ENCODE data around the gene NIPA2. TPM values are rescaled to one million over a fixed set of nuclear protein-coding genes. Genes with fewer than 3 reads are reported as not detected.
A peak's percentile ranks its signal among the peaks of the same experiment; 100 is the strongest.
"Not testable (repeated sequence)": the region's sequence is repeated elsewhere in the genome, so short reads cannot be mapped to it uniquely, and the experiment has no call there.

The NIPA2 gene
- polyA plus RNA-seq, result 10 to 100 TPM in 1 of 2 donors, 1 to 10 TPM in 1; 6.7 to 21.1 TPM

- no peaks in the 10 kb centered on the region for H3K36me3 ChIP-seq (ENCODE audit: control insufficient read depth in 2 of 2, insufficient read depth in 2 of 2, low read length in 1 of 2)
- 0 to 1% methylated on average over 71 to 83 of the region's 83 CpGs for WGBS, 2 donors
- no peaks in the 10 kb centered on the region for H3K9me3 ChIP-seq (ENCODE audit: control insufficient read depth in 2 of 2, insufficient read depth in 1 of 2, low read depth in 1 of 2, low read length in 1 of 2)
- H3K4me1 ChIP-seq (ENCODE audit: control insufficient read depth in 2 of 2, insufficient read depth in 2 of 2, low read length in 1 of 2), result no peaks in the 10 kb centered on the region
- no peaks in the 10 kb centered on the region for H3K27me3 ChIP-seq (ENCODE audit: control insufficient read depth in 1 of 2, insufficient read depth in 2 of 2, low read length in 2 of 2)
- H3K4me3 ChIP-seq (ENCODE audit: low read depth in 1 of 2, low read length in 2 of 2), result peak within 1 kb of the TSS; percentile 75 to 93
- peak within 1 kb of the TSS; percentile 98 to 99 for H3K27ac ChIP-seq (ENCODE audit: low read depth in 2 of 2, low read length in 1 of 2)
Measured at GRCh38 chr15:22838292-22839042, at the start of gene NIPA2. Gene NIPA2, plus strand, starts transcription at chr15:22838666. Its CDS starts 13,066 bp downstream, at chr15:22851732.

- H3K4me1 ChIP-seq (ENCODE audit: control insufficient read depth in 2 of 2, insufficient read depth in 2 of 2, low read length in 1 of 2), result peaks cover 0 to 4% of the 10 kb centered on the region in 2 donors
- H3K27ac ChIP-seq (ENCODE audit: low read depth in 2 of 2, low read length in 1 of 2), result no peak overlapping the region
- H3K4me3 ChIP-seq (ENCODE audit: low read depth in 1 of 2, low read length in 2 of 2), result no peak overlapping the region
- 91 to 93% methylated on average over 4 of the region's 4 CpGs for WGBS, 2 donors
- H3K27me3 ChIP-seq (ENCODE audit: control insufficient read depth in 1 of 2, insufficient read depth in 2 of 2, low read length in 2 of 2), result no peaks in the 10 kb centered on the region
- H3K36me3 ChIP-seq (ENCODE audit: control insufficient read depth in 2 of 2, insufficient read depth in 2 of 2, low read length in 1 of 2), result no peaks in the 10 kb centered on the region
- no peaks in the 10 kb centered on the region for H3K9me3 ChIP-seq (ENCODE audit: control insufficient read depth in 2 of 2, insufficient read depth in 1 of 2, low read depth in 1 of 2, low read length in 1 of 2)
Measured at GRCh38 chr15:22794063-22794462, 44.4 kb upstream of the NIPA2 start.

GRCh38 chr15:22794621-22795167, 43.8 kb upstream of the NIPA2 start:
- H3K4me3 ChIP-seq (ENCODE audit: low read depth in 1 of 2, low read length in 2 of 2), result no peak overlapping the region
- no peaks in the 10 kb centered on the region for H3K36me3 ChIP-seq (ENCODE audit: control insufficient read depth in 2 of 2, insufficient read depth in 2 of 2, low read length in 1 of 2)
- WGBS, 2 donors, result 93 to 96% methylated on average over 17 of the region's 17 CpGs
- peaks cover 0 to 4% of the 10 kb centered on the region in 2 donors for H3K4me1 ChIP-seq (ENCODE audit: control insufficient read depth in 2 of 2, insufficient read depth in 2 of 2, low read length in 1 of 2)
- no peak overlapping the region for H3K27ac ChIP-seq (ENCODE audit: low read depth in 2 of 2, low read length in 1 of 2)
- H3K27me3 ChIP-seq (ENCODE audit: control insufficient read depth in 1 of 2, insufficient read depth in 2 of 2, low read length in 2 of 2), result no peaks in the 10 kb centered on the region
- no peaks in the 10 kb centered on the region for H3K9me3 ChIP-seq (ENCODE audit: control insufficient read depth in 2 of 2, insufficient read depth in 1 of 2, low read depth in 1 of 2, low read length in 1 of 2)

GRCh38 chr15:22795206-22796063, 43.0 kb upstream of the NIPA2 start:
- peaks cover 0 to 4% of the 10 kb centered on the region in 2 donors for H3K4me1 ChIP-seq (ENCODE audit: control insufficient read depth in 2 of 2, insufficient read depth in 2 of 2, low read length in 1 of 2)
- H3K36me3 ChIP-seq (ENCODE audit: control insufficient read depth in 2 of 2, insufficient read depth in 2 of 2, low read length in 1 of 2), result no peaks in the 10 kb centered on the region
- H3K27me3 ChIP-seq (ENCODE audit: control insufficient read depth in 1 of 2, insufficient read depth in 2 of 2, low read length in 2 of 2), result no peaks in the 10 kb centered on the region
- 89 to 92% methylated on average over 20 of the region's 20 CpGs for WGBS, 2 donors
- H3K9me3 ChIP-seq (ENCODE audit: control insufficient read depth in 2 of 2, insufficient read depth in 1 of 2, low read depth in 1 of 2, low read length in 1 of 2), result no peaks in the 10 kb centered on the region
- H3K27ac ChIP-seq (ENCODE audit: low read depth in 2 of 2, low read length in 1 of 2), result no peak overlapping the region
- H3K4me3 ChIP-seq (ENCODE audit: low read depth in 1 of 2, low read length in 2 of 2), result no peak overlapping the region

- Histone ChIP-seq H3K27ac (ENCODE audit: low read depth in 2 of 2, low read length in 1 of 2) (no peak overlapping the region), H3K4me3 (ENCODE audit: low read depth in 1 of 2, low read length in 2 of 2) (no peak overlapping the region), H3K27me3 (ENCODE audit: control insufficient read depth in 1 of 2, insufficient read depth in 2 of 2, low read length in 2 of 2) (no peaks in the 10 kb centered on the region), H3K9me3 (ENCODE audit: control insufficient read depth in 2 of 2, insufficient read depth in 1 of 2, low read depth in 1 of 2, low read length in 1 of 2) (no peaks in the 10 kb centered on the region), H3K36me3 (ENCODE audit: control insufficient read depth in 2 of 2, insufficient read depth in 2 of 2, low read length in 1 of 2) (no peaks in the 10 kb centered on the region), H3K4me1 (ENCODE audit: control insufficient read depth in 2 of 2, insufficient read depth in 2 of 2, low read length in 1 of 2) (peaks cover 0 to 4% of the 10 kb centered on the region in 2 donors)
Measured at GRCh38 chr15:22796079-22796478, 42.4 kb upstream of the NIPA2 start.

GRCh38 chr15:22799902-22800301, 38.6 kb upstream of the NIPA2 start:
- H3K4me1 ChIP-seq (ENCODE audit: control insufficient read depth in 2 of 2, insufficient read depth in 2 of 2, low read length in 1 of 2), result peaks cover 0 to 4% of the 10 kb centered on the region in 2 donors
- 88 to 89% methylated on average over 2 of the region's 2 CpGs for WGBS, 2 donors

GRCh38 chr15:22803006-22803405, 35.5 kb upstream of the NIPA2 start:
- H3K4me3 ChIP-seq (ENCODE audit: low read depth in 1 of 2, low read length in 2 of 2); H3K27ac ChIP-seq (ENCODE audit: low read depth in 2 of 2, low read length in 1 of 2); H3K9me3 ChIP-seq (ENCODE audit: control insufficient read depth in 2 of 2, insufficient read depth in 1 of 2, low read depth in 1 of 2, low read length in 1 of 2); H3K36me3 ChIP-seq (ENCODE audit: control insufficient read depth in 2 of 2, insufficient read depth in 2 of 2, low read length in 1 of 2); H3K4me1 ChIP-seq (ENCODE audit: control insufficient read depth in 2 of 2, insufficient read depth in 2 of 2, low read length in 1 of 2); H3K27me3 ChIP-seq (ENCODE audit: control insufficient read depth in 1 of 2, insufficient read depth in 2 of 2, low read length in 2 of 2): not testable (repeated sequence)
- WGBS, 2 donors, result 89 to 91% methylated on average over 10 of the region's 10 CpGs

More at GRCh38 chr15:22799902-22800301, 38.6 kb upstream of the NIPA2 start:
- Histone ChIP-seq H3K27ac (ENCODE audit: low read depth in 2 of 2, low read length in 1 of 2) (no peak overlapping the region), H3K4me3 (ENCODE audit: low read depth in 1 of 2, low read length in 2 of 2) (no peak overlapping the region), H3K9me3 (ENCODE audit: control insufficient read depth in 2 of 2, insufficient read depth in 1 of 2, low read depth in 1 of 2, low read length in 1 of 2) (no peaks in the 10 kb centered on the region), H3K27me3 (ENCODE audit: control insufficient read depth in 1 of 2, insufficient read depth in 2 of 2, low read length in 2 of 2) (no peaks in the 10 kb centered on the region), H3K36me3 (ENCODE audit: control insufficient read depth in 2 of 2, insufficient read depth in 2 of 2, low read length in 1 of 2) (no peaks in the 10 kb centered on the region)

- Histone ChIP-seq H3K4me3 (ENCODE audit: low read depth in 1 of 2, low read length in 2 of 2) (no peak overlapping the region), H3K4me1 (ENCODE audit: control insufficient read depth in 2 of 2, insufficient read depth in 2 of 2, low read length in 1 of 2) (no peaks in the 10 kb centered on the region), H3K36me3 (ENCODE audit: control insufficient read depth in 2 of 2, insufficient read depth in 2 of 2, low read length in 1 of 2) (no peaks in the 10 kb centered on the region), H3K27ac (ENCODE audit: low read depth in 2 of 2, low read length in 1 of 2) (no peak overlapping the region), H3K27me3 (ENCODE audit: control insufficient read depth in 1 of 2, insufficient read depth in 2 of 2, low read length in 2 of 2) (no peaks in the 10 kb centered on the region), H3K9me3 (ENCODE audit: control insufficient read depth in 2 of 2, insufficient read depth in 1 of 2, low read depth in 1 of 2, low read length in 1 of 2) (no peaks in the 10 kb centered on the region)
- 92 to 96% methylated on average over 10 to 11 of the region's 11 CpGs for WGBS, 2 donors
Measured at GRCh38 chr15:22806156-22806555, 32.3 kb upstream of the NIPA2 start.

GRCh38 chr15:22806664-22807063, 31.8 kb upstream of the NIPA2 start:
- Histone ChIP-seq H3K27me3 (ENCODE audit: control insufficient read depth in 1 of 2, insufficient read depth in 2 of 2, low read length in 2 of 2) (no peaks in the 10 kb centered on the region), H3K27ac (ENCODE audit: low read depth in 2 of 2, low read length in 1 of 2) (no peak overlapping the region), H3K4me1 (ENCODE audit: control insufficient read depth in 2 of 2, insufficient read depth in 2 of 2, low read length in 1 of 2) (no peaks in the 10 kb centered on the region), H3K36me3 (ENCODE audit: control insufficient read depth in 2 of 2, insufficient read depth in 2 of 2, low read length in 1 of 2) (no peaks in the 10 kb centered on the region), H3K4me3 (ENCODE audit: low read depth in 1 of 2, low read length in 2 of 2) (no peak overlapping the region), H3K9me3 (ENCODE audit: control insufficient read depth in 2 of 2, insufficient read depth in 1 of 2, low read depth in 1 of 2, low read length in 1 of 2) (no peaks in the 10 kb centered on the region)
- 54 to 55% methylated on average over 2 of the region's 2 CpGs for WGBS, 2 donors

All from esophagus (tissue), 2 donors.